ENCODE measurements around the gene IL25.

GRCh38 chr14:23411563-23412525, 39.2 kb downstream of the IL25 start:
- TF ChIP-seq CTCF (IDR thresholded peaks at IDR 0.05) (no peak), POLR2A (IDR thresholded peaks at IDR 0.05) (no peak)
